ENCODE results near the gene PAQR4.

DNA sequence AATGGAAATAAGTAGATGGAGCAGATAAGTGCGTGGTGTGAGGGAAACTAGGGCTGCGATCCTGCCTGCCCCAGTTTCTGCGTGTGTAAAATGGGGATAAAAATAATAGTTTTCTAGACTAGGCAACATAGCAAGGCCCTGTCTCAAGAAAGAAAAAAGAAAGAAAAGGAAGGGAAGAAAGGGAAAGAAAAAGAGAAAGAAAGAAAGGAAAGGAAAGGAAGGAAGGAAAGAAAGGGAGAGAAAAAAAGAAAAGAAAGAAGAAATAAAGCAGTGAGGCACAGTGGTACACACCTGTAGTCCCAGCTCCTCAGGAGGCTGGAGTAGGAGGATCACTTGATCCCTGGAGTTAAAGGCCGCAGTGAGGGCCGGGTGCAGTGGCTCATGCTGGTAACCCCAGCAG, 13.3 kb downstream of the PAQR4 start:
- no peak for TF ChIP-seq EP300 (conservative IDR thresholded peaks at IDR 0.05; ENCODE audit: poor library complexity, severe bottlenecking)
- TF ChIP-seq, protein P1, sequence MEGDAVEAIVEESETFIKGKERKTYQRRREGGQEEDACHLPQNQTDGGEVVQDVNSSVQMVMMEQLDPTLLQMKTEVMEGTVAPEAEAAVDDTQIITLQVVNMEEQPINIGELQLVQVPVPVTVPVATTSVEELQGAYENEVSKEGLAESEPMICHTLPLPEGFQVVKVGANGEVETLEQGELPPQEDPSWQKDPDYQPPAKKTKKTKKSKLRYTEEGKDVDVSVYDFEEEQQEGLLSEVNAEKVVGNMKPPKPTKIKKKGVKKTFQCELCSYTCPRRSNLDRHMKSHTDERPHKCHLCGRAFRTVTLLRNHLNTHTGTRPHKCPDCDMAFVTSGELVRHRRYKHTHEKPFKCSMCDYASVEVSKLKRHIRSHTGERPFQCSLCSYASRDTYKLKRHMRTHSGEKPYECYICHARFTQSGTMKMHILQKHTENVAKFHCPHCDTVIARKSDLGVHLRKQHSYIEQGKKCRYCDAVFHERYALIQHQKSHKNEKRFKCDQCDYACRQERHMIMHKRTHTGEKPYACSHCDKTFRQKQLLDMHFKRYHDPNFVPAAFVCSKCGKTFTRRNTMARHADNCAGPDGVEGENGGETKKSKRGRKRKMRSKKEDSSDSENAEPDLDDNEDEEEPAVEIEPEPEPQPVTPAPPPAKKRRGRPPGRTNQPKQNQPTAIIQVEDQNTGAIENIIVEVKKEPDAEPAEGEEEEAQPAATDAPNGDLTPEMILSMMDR (IDR thresholded peaks at IDR 0.05; ENCODE audit: poor library complexity, severe bottlenecking): no peak
